ENCODE data around the gene PPP1R7.

PPP1R7 gene

DNA sequence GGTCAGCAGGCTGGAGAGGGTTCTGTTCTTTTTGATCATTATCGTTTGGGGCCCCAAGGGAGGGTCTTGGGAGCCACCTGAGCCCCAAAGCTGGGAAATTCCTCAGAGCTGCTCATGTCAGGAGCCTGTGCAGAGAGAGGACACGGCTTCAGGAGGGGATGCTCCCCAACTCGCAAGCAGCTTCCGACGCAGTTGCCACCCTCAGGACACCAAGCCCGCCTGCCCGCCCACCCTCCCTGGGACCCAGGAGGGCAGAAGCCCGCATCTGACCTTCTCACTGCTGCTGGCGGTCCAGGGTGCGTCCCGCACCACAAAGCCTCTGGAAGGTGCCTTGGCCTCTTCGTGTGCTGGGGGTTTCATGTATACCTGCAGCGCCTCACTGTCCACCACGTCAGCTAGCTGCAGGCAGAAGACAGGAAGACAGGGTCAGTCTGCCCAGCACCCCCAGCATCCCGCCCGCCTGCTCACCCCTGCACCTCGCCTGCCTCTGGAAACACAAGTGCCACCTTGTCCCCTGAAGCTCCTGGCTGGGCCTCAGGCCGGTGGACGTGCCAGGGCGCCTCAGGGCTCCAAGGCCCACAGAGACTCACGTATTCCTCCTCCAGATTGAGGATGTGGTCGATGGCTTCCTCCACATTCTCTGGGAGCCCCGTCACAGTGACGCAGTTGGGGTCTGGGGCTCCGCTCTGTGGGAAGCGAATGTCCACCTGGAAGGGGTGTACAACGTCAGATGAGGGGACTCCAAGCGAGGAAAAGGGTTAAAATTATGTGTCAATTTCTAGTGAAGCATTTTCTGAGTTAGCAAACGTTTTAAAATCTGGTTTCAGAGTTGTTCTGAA lies 79.5 kb downstream of the PPP1R7 start:
- TF ChIP-seq ZNF416 (tag by site-specific recombination; IDR thresholded peaks at IDR 0.05) (no peak), BCL11B (tag by site-specific recombination; IDR thresholded peaks at IDR 0.05; ENCODE audit: low read depth) (no peak), SALL2 (tag by site-specific recombination; IDR thresholded peaks at IDR 0.05; ENCODE audit: borderline replicate concordance) (no peak), ZNF157 (tag by site-specific recombination; IDR thresholded peaks at IDR 0.05) (no peak), MEIS1 (CRISPR knock-in tag; IDR thresholded peaks at IDR 0.05; ENCODE audit: borderline replicate concordance) (no peak), ZNF843 (tag by site-specific recombination; IDR thresholded peaks at IDR 0.05) (no peak), ZNF747 (tag by site-specific recombination; IDR thresholded peaks at IDR 0.05) (no peak), ZNF560 (tag by site-specific recombination; IDR thresholded peaks at IDR 0.05; ENCODE audit: borderline replicate concordance) (no peak), ZNF529 (tag by site-specific recombination; IDR thresholded peaks at IDR 0.05; ENCODE audit: insufficient replicate concordance) (no peak), ZNF768 (tag by site-specific recombination; IDR thresholded peaks at IDR 0.05) (no peak), ZNF473 (tag by site-specific recombination; IDR thresholded peaks at IDR 0.05) (no peak), MZF1 (tag by site-specific recombination; IDR thresholded peaks at IDR 0.05; ENCODE audit: borderline replicate concordance) (no peak), ZBTB1 (tag by site-specific recombination; IDR thresholded peaks at IDR 0.05) (no peak), ZFP69B (tag by site-specific recombination; IDR thresholded peaks at IDR 0.05) (no peak), ZNF555 (tag by site-specific recombination; conservative IDR thresholded peaks at IDR 0.05) (no peak)
- TF ChIP-seq, protein P1, sequence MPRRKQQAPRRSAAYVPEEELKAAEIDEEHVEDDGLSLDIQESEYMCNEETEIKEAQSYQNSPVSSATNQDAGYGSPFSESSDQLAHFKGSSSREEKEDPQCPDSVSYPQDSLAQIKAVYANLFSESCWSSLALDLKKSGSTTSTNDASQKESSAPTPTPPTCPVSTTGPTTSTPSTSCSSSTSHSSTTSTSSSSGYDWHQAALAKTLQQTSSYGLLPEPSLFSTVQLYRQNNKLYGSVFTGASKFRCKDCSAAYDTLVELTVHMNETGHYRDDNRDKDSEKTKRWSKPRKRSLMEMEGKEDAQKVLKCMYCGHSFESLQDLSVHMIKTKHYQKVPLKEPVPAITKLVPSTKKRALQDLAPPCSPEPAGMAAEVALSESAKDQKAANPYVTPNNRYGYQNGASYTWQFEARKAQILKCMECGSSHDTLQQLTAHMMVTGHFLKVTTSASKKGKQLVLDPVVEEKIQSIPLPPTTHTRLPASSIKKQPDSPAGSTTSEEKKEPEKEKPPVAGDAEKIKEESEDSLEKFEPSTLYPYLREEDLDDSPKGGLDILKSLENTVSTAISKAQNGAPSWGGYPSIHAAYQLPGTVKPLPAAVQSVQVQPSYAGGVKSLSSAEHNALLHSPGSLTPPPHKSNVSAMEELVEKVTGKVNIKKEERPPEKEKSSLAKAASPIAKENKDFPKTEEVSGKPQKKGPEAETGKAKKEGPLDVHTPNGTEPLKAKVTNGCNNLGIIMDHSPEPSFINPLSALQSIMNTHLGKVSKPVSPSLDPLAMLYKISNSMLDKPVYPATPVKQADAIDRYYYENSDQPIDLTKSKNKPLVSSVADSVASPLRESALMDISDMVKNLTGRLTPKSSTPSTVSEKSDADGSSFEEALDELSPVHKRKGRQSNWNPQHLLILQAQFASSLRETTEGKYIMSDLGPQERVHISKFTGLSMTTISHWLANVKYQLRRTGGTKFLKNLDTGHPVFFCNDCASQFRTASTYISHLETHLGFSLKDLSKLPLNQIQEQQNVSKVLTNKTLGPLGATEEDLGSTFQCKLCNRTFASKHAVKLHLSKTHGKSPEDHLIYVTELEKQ (tag by site-specific recombination; IDR thresholded peaks at IDR 0.05; ENCODE audit: borderline replicate concordance) = no peak
- TF ChIP-seq, protein P2, sequence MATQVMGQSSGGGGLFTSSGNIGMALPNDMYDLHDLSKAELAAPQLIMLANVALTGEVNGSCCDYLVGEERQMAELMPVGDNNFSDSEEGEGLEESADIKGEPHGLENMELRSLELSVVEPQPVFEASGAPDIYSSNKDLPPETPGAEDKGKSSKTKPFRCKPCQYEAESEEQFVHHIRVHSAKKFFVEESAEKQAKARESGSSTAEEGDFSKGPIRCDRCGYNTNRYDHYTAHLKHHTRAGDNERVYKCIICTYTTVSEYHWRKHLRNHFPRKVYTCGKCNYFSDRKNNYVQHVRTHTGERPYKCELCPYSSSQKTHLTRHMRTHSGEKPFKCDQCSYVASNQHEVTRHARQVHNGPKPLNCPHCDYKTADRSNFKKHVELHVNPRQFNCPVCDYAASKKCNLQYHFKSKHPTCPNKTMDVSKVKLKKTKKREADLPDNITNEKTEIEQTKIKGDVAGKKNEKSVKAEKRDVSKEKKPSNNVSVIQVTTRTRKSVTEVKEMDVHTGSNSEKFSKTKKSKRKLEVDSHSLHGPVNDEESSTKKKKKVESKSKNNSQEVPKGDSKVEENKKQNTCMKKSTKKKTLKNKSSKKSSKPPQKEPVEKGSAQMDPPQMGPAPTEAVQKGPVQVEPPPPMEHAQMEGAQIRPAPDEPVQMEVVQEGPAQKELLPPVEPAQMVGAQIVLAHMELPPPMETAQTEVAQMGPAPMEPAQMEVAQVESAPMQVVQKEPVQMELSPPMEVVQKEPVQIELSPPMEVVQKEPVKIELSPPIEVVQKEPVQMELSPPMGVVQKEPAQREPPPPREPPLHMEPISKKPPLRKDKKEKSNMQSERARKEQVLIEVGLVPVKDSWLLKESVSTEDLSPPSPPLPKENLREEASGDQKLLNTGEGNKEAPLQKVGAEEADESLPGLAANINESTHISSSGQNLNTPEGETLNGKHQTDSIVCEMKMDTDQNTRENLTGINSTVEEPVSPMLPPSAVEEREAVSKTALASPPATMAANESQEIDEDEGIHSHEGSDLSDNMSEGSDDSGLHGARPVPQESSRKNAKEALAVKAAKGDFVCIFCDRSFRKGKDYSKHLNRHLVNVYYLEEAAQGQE (tag by site-specific recombination; IDR thresholded peaks at IDR 0.05) = no peak
- TF ChIP-seq, protein P3, sequence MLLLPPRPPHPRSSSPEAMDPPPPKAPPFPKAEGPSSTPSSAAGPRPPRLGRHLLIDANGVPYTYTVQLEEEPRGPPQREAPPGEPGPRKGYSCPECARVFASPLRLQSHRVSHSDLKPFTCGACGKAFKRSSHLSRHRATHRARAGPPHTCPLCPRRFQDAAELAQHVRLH (tag by site-specific recombination; IDR thresholded peaks at IDR 0.05) = no peak
- no peak overlapping the region for H3K27ac ChIP-seq (ENCODE audit: extremely low read depth, low read depth, low read length)
- POLR2A ChIA-PET = interaction anchor here (1.4 kb wide), 1 partner anchor 128 kb away, joined by 3 read pairs; the partner anchor contains the start of gene MTERF4
- no peaks in the 10 kb centered on the region for H3K4me1 ChIP-seq (ENCODE audit: control insufficient read depth, insufficient read depth, low read length)
- H3K36me3 ChIP-seq (ENCODE audit: control insufficient read depth in 2 of 2, insufficient read depth in 1 of 2, low read length in 2 of 2) = peaks cover 11 to 96% of the 10 kb centered on the region in 2 experiments; a peak in 2 of 3 replicates
- no peaks in the 10 kb centered on the region for H3K9me3 ChIP-seq (ENCODE audit: control insufficient read depth, insufficient read depth, low read depth, low read length)
- no peak overlapping the region for H3K4me3 ChIP-seq (ENCODE audit: low read depth, low read length)
- CTCF ChIA-PET = no interaction called here
